Natural killer cell treated with Interleukin-12 subunit alpha and Interleukin-12 subunit beta and Interleukin-15 and Interleukin-18, amount 100 ng/mL, for 72 hours (primary cell): ENCODE results near the gene DPP6. TPM values are rescaled to one million over a fixed set of nuclear protein-coding genes. Genes with fewer than 3 reads are reported as not detected.

Source experiments
- ATAC-seq, 2 donors: fragments of 150-1000 bp; cut with Tn5 transposase in 1 of 2; sonication (Bioruptor Pico), chemical (Tn5 transposase) in 1 of 2; 2 replicates each; pipeline ENCODE4 v1.10.0; 2021
- DNase-seq: peaks from one replicate; pipeline ENCODE4 v3.0.0; 2022; ENCODE audit warnings: low spot score
- H3K27ac Mint-ChIP-seq, 2 donors: 1 replicate in 1 of 2; 2 replicates in 1 of 2; pipeline ENCODE4 v1.8.0; 2022; ENCODE audit warnings: mixed read lengths in 2 of 2, mild to moderate bottlenecking in 1 of 2, moderate library complexity in 1 of 2
- H3K27me3 Mint-ChIP-seq, 2 donors: 1 replicate in 1 of 2; 2 replicates in 1 of 2; pipeline ENCODE4 v1.8.0; 2022; ENCODE audit warnings: mixed read lengths in 2 of 2
- H3K36me3 Mint-ChIP-seq: one replicate; pipeline ENCODE4 v1.8.0; 2022; ENCODE audit warnings: mixed read lengths
- H3K4me1 Mint-ChIP-seq, 2 donors: 1 replicate in 1 of 2; 2 replicates in 1 of 2; pipeline ENCODE4 v1.8.0; 2022; ENCODE audit warnings: low read depth in 2 of 2, mixed read lengths in 2 of 2, mild to moderate bottlenecking in 1 of 2
- H3K4me3 Mint-ChIP-seq: one replicate; pipeline ENCODE4 v1.8.0; 2022; ENCODE audit warnings: mixed read lengths
- H3K9me3 Mint-ChIP-seq: 2 replicates; pipeline ENCODE4 v1.8.0; 2022; ENCODE audit warnings: mixed read lengths
- total RNA-seq, 2 donors: library from RNA; stranded (reverse); gene quantifications; one replicate each; pipeline ENCODE4 v1.2.3, GENCODE V29; 2022

Gene DPP6
- total RNA-seq, 2 donors from 2014 or later = not detected

DNA sequence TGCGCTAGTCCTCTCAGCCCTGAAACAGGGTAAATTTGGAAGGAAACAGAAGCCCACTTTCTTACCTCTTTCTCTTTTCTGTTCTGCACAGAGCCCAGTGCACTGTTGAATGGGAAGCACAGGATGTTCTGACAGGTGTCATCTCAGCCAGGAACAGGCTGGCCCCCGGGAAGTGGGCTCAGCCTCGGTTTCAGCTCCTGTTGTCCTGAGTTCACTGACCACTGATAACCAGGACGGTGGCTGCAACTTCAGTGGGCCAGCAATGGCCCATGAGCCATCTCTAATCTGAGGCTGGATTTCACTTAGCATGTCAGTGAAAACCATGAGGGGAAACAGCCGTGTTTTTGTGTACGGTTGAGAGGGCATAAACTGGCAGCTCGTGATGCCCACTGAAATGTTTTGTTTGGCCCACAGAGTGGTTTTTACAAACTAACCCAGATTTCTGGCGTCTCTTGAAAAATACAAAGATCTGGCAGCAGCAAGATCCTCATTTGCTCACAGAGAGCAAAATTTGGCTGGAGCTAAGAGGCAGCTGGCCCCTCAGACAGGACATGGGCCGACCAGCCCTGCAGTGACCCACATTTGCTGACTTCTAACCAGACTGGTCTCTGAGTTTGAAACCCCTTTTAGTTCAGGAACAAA, 494.9 kb downstream of the DPP6 start:
- H3K27me3 Mint-ChIP-seq = no peaks in the 10 kb centered on the region
- no peak for ATAC-seq

GRCh38 chr7:154553711-154554265, 501.6 kb downstream of the DPP6 start:
- Mint-ChIP-seq H3K9me3 (peaks cover 5% of the 10 kb centered on the region), H3K4me1 (no peaks in the 10 kb centered on the region), H3K27ac (no peak overlapping the region), H3K27me3 (no peaks in the 10 kb centered on the region), H3K36me3 (no peaks in the 10 kb centered on the region), H3K4me3 (no peak overlapping the region)
- no peak for DNase-seq
- ATAC-seq = no peak

More for the DNA sequence above, 494.9 kb downstream of the DPP6 start:
- no peak for DNase-seq
- H3K4me1 Mint-ChIP-seq = no peaks in the 10 kb centered on the region
- no peak overlapping the region for H3K4me3 Mint-ChIP-seq
- no peak overlapping the region for H3K27ac Mint-ChIP-seq
- H3K36me3 Mint-ChIP-seq = no peaks in the 10 kb centered on the region
- H3K9me3 Mint-ChIP-seq = peaks cover 8% of the 10 kb centered on the region

DNA sequence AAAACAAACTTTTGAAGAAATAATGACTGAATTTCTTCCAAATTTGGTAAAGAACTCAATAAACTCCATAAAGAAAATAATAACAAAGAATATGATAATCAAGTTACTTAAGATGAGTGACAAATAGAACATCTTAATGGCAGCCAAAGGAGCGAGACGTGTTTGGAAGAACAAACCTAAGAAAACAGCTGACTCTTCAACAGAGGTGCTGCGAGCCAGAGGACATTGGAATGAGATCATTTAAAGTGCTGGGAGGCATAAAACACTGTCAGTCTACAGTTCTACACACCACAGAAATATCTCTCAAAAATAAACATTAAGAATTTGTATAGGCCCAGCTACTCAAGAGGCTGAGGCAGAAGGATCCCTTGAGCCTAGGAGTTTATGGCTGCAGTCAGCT, 507.3 kb downstream of the DPP6 start:
- Mint-ChIP-seq H3K27ac (no peak overlapping the region), H3K4me1 (no peaks in the 10 kb centered on the region), H3K36me3 (no peaks in the 10 kb centered on the region), H3K9me3 (peaks cover 14% of the 10 kb centered on the region), H3K4me3 (no peak overlapping the region), H3K27me3 (no peaks in the 10 kb centered on the region)
- ATAC-seq (no peak), DNase-seq (no peak)

DNA sequence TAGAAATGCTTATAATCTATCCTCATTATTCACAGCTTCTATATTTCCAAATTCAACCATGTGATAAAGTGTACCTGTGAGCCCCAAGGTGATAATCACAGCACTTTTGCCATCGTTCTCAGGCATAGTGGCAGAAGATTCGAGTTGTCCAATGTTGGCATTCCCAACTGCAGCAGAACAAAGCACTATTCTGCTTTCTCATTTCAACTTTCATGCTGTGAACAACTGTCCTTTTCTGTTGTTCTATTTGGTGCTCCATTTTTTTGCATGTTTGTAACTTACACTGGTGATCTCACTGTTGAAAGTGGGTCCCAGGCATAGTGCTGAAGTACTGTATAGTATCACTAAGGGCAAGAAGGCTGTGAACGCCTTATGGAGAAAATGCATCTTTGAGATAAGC, 512.5 kb downstream of the DPP6 start:
- peaks cover 12% of the 10 kb centered on the region for H3K9me3 Mint-ChIP-seq
- H3K4me1 Mint-ChIP-seq = no peaks in the 10 kb centered on the region
- no peak overlapping the region for H3K27ac Mint-ChIP-seq
- H3K4me3 Mint-ChIP-seq = no peak overlapping the region
- no peak for DNase-seq
- ATAC-seq = no peak
- no peaks in the 10 kb centered on the region for H3K36me3 Mint-ChIP-seq
- no peaks in the 10 kb centered on the region for H3K27me3 Mint-ChIP-seq

- Mint-ChIP-seq H3K27ac (no peak overlapping the region), H3K4me3 (no peak overlapping the region), H3K36me3 (no peaks in the 10 kb centered on the region), H3K27me3 (no peaks in the 10 kb centered on the region), H3K4me1 (no peaks in the 10 kb centered on the region), H3K9me3 (peaks cover 13% of the 10 kb centered on the region)
- DNase-seq (no peak), ATAC-seq (no peak)
These were observed 514.7 kb downstream of the DPP6 start for GRCh38 chr7:154566877-154567276.

DNA sequence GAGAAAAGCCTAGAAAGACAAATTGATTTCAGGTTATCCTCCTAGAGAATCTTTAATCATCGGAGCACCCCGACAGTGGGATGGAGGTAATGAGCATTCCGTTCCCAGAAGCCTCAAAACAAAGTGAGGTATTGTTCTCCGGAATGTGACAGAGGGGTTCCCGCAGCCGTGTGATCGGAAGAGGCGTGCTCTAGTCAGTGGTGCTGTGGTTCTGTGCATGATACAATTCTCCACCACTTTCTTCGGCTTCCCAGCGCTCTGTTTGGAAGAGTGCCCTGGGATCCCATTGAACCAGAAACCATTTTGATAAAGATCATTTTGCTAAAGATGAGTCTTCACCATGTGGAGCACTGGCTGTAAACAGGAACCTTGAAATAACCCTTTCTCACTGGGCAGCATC, 516.1 kb downstream of the DPP6 start:
- Mint-ChIP-seq H3K4me1 (no peaks in the 10 kb centered on the region), H3K27me3 (no peaks in the 10 kb centered on the region), H3K27ac (no peak overlapping the region), H3K4me3 (no peak overlapping the region), H3K9me3 (peaks cover 9% of the 10 kb centered on the region), H3K36me3 (no peaks in the 10 kb centered on the region)
- ATAC-seq (no peak), DNase-seq (no peak)

- Mint-ChIP-seq H3K4me1 (no peaks in the 10 kb centered on the region), H3K4me3 (no peak overlapping the region), H3K27me3 (no peaks in the 10 kb centered on the region), H3K36me3 (no peaks in the 10 kb centered on the region), H3K9me3 (peaks cover 4% of the 10 kb centered on the region), H3K27ac (no peak overlapping the region)
- ATAC-seq (no peak), DNase-seq (no peak)
These were observed 517.7 kb downstream of the DPP6 start for GRCh38 chr7:154569916-154570315.

- Mint-ChIP-seq H3K9me3 (peaks cover 10% of the 10 kb centered on the region), H3K27me3 (no peaks in the 10 kb centered on the region), H3K4me1 (no peaks in the 10 kb centered on the region), H3K36me3 (no peaks in the 10 kb centered on the region), H3K4me3 (no peak overlapping the region), H3K27ac (no peak overlapping the region)
- DNase-seq = no peak
- no peak for ATAC-seq
These were observed 519.6 kb downstream of the DPP6 start for GRCh38 chr7:154571772-154572171.

GRCh38 chr7:154574235-154574634, 522.0 kb downstream of the DPP6 start:
- peak in 1 of 2 donors; percentile 26 for ATAC-seq
- Mint-ChIP-seq H3K36me3 (no peaks in the 10 kb centered on the region), H3K9me3 (peaks cover 12% of the 10 kb centered on the region), H3K27ac (no peak overlapping the region), H3K27me3 (no peaks in the 10 kb centered on the region), H3K4me1 (no peaks in the 10 kb centered on the region), H3K4me3 (no peak overlapping the region)
- DNase-seq = no peak

DNA sequence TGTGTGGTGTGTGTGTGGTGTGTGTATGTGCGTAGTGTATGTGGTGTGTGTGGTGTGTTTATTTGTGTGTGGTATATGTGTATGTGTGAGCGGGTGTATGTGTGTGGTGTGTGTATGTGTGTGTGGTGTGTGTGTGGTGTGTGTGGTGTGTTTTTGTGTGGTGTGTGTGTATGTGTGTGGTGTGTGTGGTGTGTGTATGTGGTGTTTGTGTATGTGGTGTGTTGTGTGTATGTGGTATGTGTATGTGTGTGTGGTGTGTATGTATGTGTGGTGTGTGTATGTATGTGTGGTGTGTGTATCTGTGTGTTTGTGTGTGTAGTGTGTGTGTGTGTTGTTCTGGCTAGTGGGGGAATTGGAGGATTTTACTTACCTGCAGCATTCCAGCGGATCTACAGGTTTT, 523.3 kb downstream of the DPP6 start:
- Mint-ChIP-seq H3K4me3 (no peak overlapping the region), H3K36me3 (no peaks in the 10 kb centered on the region), H3K9me3 (peaks cover 14% of the 10 kb centered on the region), H3K27me3 (no peaks in the 10 kb centered on the region), H3K4me1 (no peaks in the 10 kb centered on the region), H3K27ac (no peak overlapping the region)
- ATAC-seq = no peak
- no peak for DNase-seq

- no peaks in the 10 kb centered on the region for H3K36me3 Mint-ChIP-seq
- DNase-seq (no peak), ATAC-seq (no peak)
- no peaks in the 10 kb centered on the region for H3K4me1 Mint-ChIP-seq
- H3K27ac Mint-ChIP-seq = no peak overlapping the region
- no peaks in the 10 kb centered on the region for H3K27me3 Mint-ChIP-seq
- no peak overlapping the region for H3K4me3 Mint-ChIP-seq
- peaks cover 16% of the 10 kb centered on the region for H3K9me3 Mint-ChIP-seq
These were observed 524.4 kb downstream of the DPP6 start for GRCh38 chr7:154576604-154577003.

DNA sequence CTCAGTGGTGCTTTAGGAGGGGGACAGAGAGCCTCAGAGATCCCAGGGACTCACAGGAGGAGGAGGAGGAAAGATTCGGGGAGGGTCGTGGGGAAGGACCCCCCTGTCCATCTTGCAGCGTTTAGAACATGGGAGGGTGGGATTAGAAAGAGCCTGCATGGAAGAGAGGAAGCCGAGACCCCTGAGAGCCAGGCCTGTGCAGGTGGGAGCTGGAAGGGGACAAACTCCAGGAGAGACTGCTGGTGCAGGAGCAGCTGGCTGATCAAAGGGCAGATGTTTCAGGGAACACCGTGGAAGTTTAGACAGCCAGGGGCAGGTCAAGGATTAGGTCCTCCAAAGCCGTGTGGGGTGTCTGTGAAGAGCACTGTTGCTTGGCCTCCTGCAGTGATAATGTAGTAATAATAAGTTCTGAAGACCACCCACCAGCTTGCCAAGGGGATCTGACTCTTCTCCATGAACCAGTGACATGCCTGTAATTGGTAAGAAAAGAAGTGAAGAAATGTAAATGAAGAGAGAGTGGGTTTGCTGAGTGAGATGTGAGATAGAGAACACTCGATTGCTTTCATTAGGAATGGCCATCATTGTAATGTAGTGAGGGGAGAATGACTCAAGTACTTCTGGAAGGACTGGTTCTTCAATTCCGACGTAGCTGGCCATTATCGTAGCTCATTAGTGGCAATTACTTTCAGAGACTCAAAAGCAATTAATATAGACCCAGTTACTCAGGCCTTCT, 525.1 kb downstream of the DPP6 start:
- ATAC-seq (peak in 1 of 2 donors; percentile 34), DNase-seq (no peak)
- Mint-ChIP-seq H3K36me3 (no peaks in the 10 kb centered on the region), H3K27ac (no peak overlapping the region), H3K27me3 (no peaks in the 10 kb centered on the region), H3K4me3 (no peak overlapping the region), H3K9me3 (peaks cover 16% of the 10 kb centered on the region), H3K4me1 (no peaks in the 10 kb centered on the region)

DNA sequence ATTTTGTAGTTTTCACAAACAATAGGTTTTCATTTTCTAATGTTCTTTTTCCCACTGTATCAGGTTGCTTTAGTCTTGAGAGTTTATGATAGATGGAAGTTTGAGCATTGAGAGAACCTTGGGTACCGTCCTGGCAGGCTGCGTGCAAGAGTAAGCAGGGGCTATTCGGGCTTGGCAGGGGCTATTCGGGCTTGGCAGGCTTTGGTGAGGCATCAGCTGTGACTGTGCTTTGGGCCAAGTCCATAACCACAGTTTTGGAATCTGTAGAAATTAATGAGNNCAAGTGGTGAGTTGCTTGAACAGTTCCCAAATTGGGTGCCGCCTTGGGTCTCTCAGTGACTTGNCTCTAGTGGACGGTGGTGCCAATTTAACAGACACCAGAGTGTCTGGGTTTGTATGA, 526.1 kb downstream of the DPP6 start:
- ATAC-seq (no peak), DNase-seq (no peak)
- no peaks in the 10 kb centered on the region for H3K36me3 Mint-ChIP-seq
- H3K4me1 Mint-ChIP-seq = no peaks in the 10 kb centered on the region
- H3K9me3 Mint-ChIP-seq = peaks cover 17% of the 10 kb centered on the region
- H3K27ac Mint-ChIP-seq = no peak overlapping the region
- H3K4me3 Mint-ChIP-seq = no peak overlapping the region
- H3K27me3 Mint-ChIP-seq = no peaks in the 10 kb centered on the region

GRCh38 chr7:154579711-154580110, 527.5 kb downstream of the DPP6 start:
- H3K4me3 Mint-ChIP-seq = no peak overlapping the region

More at GRCh38 chr7:154579711-154580110, 527.5 kb downstream of the DPP6 start:
- no peaks in the 10 kb centered on the region for H3K4me1 Mint-ChIP-seq
- H3K36me3 Mint-ChIP-seq = no peaks in the 10 kb centered on the region
- H3K27me3 Mint-ChIP-seq = no peaks in the 10 kb centered on the region
- H3K9me3 Mint-ChIP-seq = peaks cover 19% of the 10 kb centered on the region
- DNase-seq (no peak), ATAC-seq (no peak)
- H3K27ac Mint-ChIP-seq = no peak overlapping the region
